CD4-positive, alpha-beta memory T cell (primary cell): ENCODE measurements around the gene PDE4D. TPM values are rescaled to one million over a fixed set of nuclear protein-coding genes. Genes with fewer than 3 reads are reported as not detected.

Experiments used
- CTCF ChIA-PET: fragments of 350-600 bp; sonication (Branson Sonifier 250); formaldehyde crosslinking; loops from one replicate; lab custom pipeline; 2021; ENCODE audit warnings: inconsistent platforms; ENCODE audit not compliant: partially characterized antibody; lab: Charles Lee
- POLR2A ChIA-PET: fragments of 350-600 bp; sonication (Branson Sonifier 250); formaldehyde crosslinking; loops from one replicate; lab custom pipeline; 2021; ENCODE audit not compliant: partially characterized antibody; lab: Charles Lee
- DNase-seq, 5 donors: peaks; one replicate each; pipeline versions ENCODE4 v3.0.0 to v3.0.0-alpha.2; 2020 to 2022; ENCODE audit warnings: mixed read lengths in 1 of 5
- H3K27ac ChIP-seq: one replicate; pipeline ENCODE4 v1.7.0; 2013; ENCODE audit warnings: low read depth, low read length
- H3K27me3 ChIP-seq: 2 replicates; pipeline ENCODE4 v1.7.0; 2013; ENCODE audit warnings: mild to moderate bottlenecking, low read length, moderate library complexity; ENCODE audit not compliant: insufficient read depth
- H3K36me3 ChIP-seq: 2 replicates; pipeline ENCODE4 v1.7.0; 2013; ENCODE audit warnings: mild to moderate bottlenecking, low read length, moderate library complexity; ENCODE audit not compliant: insufficient read depth
- H3K4me1 ChIP-seq: 2 replicates; pipeline ENCODE4 v1.7.0; 2013; ENCODE audit warnings: mild to moderate bottlenecking, low read length, moderate library complexity; ENCODE audit not compliant: insufficient read depth
- H3K4me3 ChIP-seq, 2 donors: one replicate each; pipeline ENCODE4 v1.7.0; 2013; ENCODE audit warnings: low read length in 2 of 2, mild to moderate bottlenecking in 1 of 2
- H3K9me3 ChIP-seq, 2 donors: one replicate each; pipeline ENCODE4 v1.7.0; 2013; ENCODE audit warnings: low read length in 2 of 2, control low read depth in 1 of 2; ENCODE audit not compliant: control insufficient read depth in 1 of 2
- H3K27ac Mint-ChIP-seq, 7 donors: one replicate each; pipeline ENCODE4 v1.8.0; 2020 to 2021; ENCODE audit warnings: mixed read lengths in 7 of 7, mild to moderate bottlenecking in 6 of 7, inconsistent platforms in 3 of 7, moderate library complexity in 3 of 7
- H3K27me3 Mint-ChIP-seq, 2 donors: one replicate each; pipeline ENCODE4 v1.8.0; 2020 to 2021; ENCODE audit warnings: mixed read lengths in 2 of 2
- H3K36me3 Mint-ChIP-seq, 2 donors: one replicate each; pipeline ENCODE4 v1.8.0; 2020 to 2021; ENCODE audit warnings: mixed read lengths in 2 of 2, inconsistent platforms in 1 of 2, mild to moderate bottlenecking in 1 of 2
- H3K4me1 Mint-ChIP-seq, 4 donors: one replicate each; pipeline ENCODE4 v1.8.0; 2020 to 2021; ENCODE audit warnings: mixed read lengths in 4 of 4, mild to moderate bottlenecking in 1 of 4
- H3K4me3 Mint-ChIP-seq, 8 donors: one replicate each; pipeline ENCODE4 v1.8.0; 2020 to 2021; ENCODE audit warnings: mixed read lengths in 8 of 8, mild to moderate bottlenecking in 7 of 8, moderate library complexity in 6 of 8, inconsistent platforms in 3 of 8
- H3K9me3 Mint-ChIP-seq, 8 donors: one replicate each; pipeline ENCODE4 v1.8.0; 2020 to 2021; ENCODE audit warnings: mixed read lengths in 8 of 8, mild to moderate bottlenecking in 5 of 8, inconsistent platforms in 3 of 8, moderate library complexity in 1 of 8
- intact Hi-C: fragments of 100-400 bp; cut with micrococcal nuclease; formaldehyde crosslinking; loops from one replicate; pipeline ENCODE4 v1.15.1; 2023
- polyA plus RNA-seq, 2 donors: library from polyadenylated mRNA; unstranded; fragments of 300-500 nt; fragmentation: Illumina TruSeq; gene quantifications; one replicate each; pipeline ENCODE4 v1.2.3, GENCODE V29; 2021
- total RNA-seq, 2 experiments: library from RNA; stranded (reverse); gene quantifications; one replicate each; pipeline ENCODE4 v1.2.3, GENCODE V29; 2021

PDE4D gene
- total and polyA plus RNA-seq, 4 experiments from 2014 or later, result 12.3 to 49.7 (median 30.3) TPM

GRCh38 chr5:59560553-59560952 is 333.0 kb downstream of the PDE4D start:
- H3K36me3 Mint-ChIP-seq, result no peaks in the 10 kb centered on the region
- no peak overlapping the region for H3K4me3 Mint-ChIP-seq
- no peaks in the 10 kb centered on the region for H3K27me3 ChIP-seq
- no peak for DNase-seq
- peaks cover 0 to 4% (median under 1%) of the 10 kb centered on the region in 4 donors for H3K4me1 Mint-ChIP-seq
- H3K9me3 Mint-ChIP-seq, result peaks cover 0 to 2% (median 0%) of the 10 kb centered on the region in 8 donors
- H3K27me3 Mint-ChIP-seq, result peaks cover 0 to 1% of the 10 kb centered on the region in 2 donors
- no peaks in the 10 kb centered on the region for H3K36me3 ChIP-seq
- no peak overlapping the region for H3K4me3 ChIP-seq
- ChIA-PET CTCF (no interaction called here), POLR2A (no interaction called here)
- no peak overlapping the region for H3K27ac Mint-ChIP-seq
- H3K4me1 ChIP-seq, result no peaks in the 10 kb centered on the region
- H3K9me3 ChIP-seq, result no peaks in the 10 kb centered on the region
- no peak overlapping the region for H3K27ac ChIP-seq
- intact Hi-C loops, result no loop called here

GRCh38 chr5:59559847-59560246 is 333.7 kb downstream of the PDE4D start:
- ChIA-PET POLR2A (no interaction called here), CTCF (no interaction called here)
- no peaks in the 10 kb centered on the region for H3K36me3 ChIP-seq
- H3K9me3 Mint-ChIP-seq, result no peaks in the 10 kb centered on the region
- no peaks in the 10 kb centered on the region for H3K36me3 Mint-ChIP-seq
- no peak overlapping the region for H3K27ac ChIP-seq
- no peak overlapping the region for H3K27ac Mint-ChIP-seq
- no peak for DNase-seq
- H3K4me3 ChIP-seq, result no peak overlapping the region
- H3K4me1 Mint-ChIP-seq, result peaks cover 0 to 4% (median under 1%) of the 10 kb centered on the region in 4 donors
- H3K27me3 Mint-ChIP-seq, result peaks cover 0 to 1% of the 10 kb centered on the region in 2 donors
- H3K4me3 Mint-ChIP-seq, result no peak overlapping the region
- H3K9me3 ChIP-seq, result no peaks in the 10 kb centered on the region
- no peaks in the 10 kb centered on the region for H3K4me1 ChIP-seq
- H3K27me3 ChIP-seq, result no peaks in the 10 kb centered on the region
- intact Hi-C loops, result no loop called here

GRCh38 chr5:59559323-59559722 is 334.2 kb downstream of the PDE4D start:
- no peaks in the 10 kb centered on the region for H3K36me3 Mint-ChIP-seq
- Histone ChIP-seq H3K27me3 (no peaks in the 10 kb centered on the region), H3K4me3 (no peak overlapping the region), H3K36me3 (no peaks in the 10 kb centered on the region), H3K9me3 (no peaks in the 10 kb centered on the region), H3K4me1 (no peaks in the 10 kb centered on the region), H3K27ac (no peak overlapping the region)
- CTCF ChIA-PET, result no interaction called here
- POLR2A ChIA-PET, result no interaction called here
- peaks cover 0 to 4% (median under 1%) of the 10 kb centered on the region in 4 donors for H3K4me1 Mint-ChIP-seq
- H3K27ac Mint-ChIP-seq, result no peak overlapping the region
- H3K4me3 Mint-ChIP-seq, result no peak overlapping the region
- no peak for DNase-seq
- intact Hi-C loops, result no loop called here
- H3K9me3 Mint-ChIP-seq, result no peaks in the 10 kb centered on the region
- H3K27me3 Mint-ChIP-seq, result peaks cover 0 to 1% of the 10 kb centered on the region in 2 donors

GRCh38 chr5:59558501-59558900 is 335.0 kb downstream of the PDE4D start:
- Mint-ChIP-seq H3K27me3 (peaks cover 0 to 1% of the 10 kb centered on the region in 2 donors), H3K4me3 (no peak overlapping the region), H3K36me3 (no peaks in the 10 kb centered on the region), H3K4me1 (peaks cover 0 to 4% (median under 1%) of the 10 kb centered on the region in 4 donors), H3K9me3 (no peaks in the 10 kb centered on the region), H3K27ac (no peak overlapping the region)
- ChIA-PET CTCF (no interaction called here), POLR2A (no interaction called here)
- DNase-seq, result no peak
- intact Hi-C loops, result no loop called here
- H3K27ac ChIP-seq, result no peak overlapping the region
- H3K36me3 ChIP-seq, result no peaks in the 10 kb centered on the region
- no peaks in the 10 kb centered on the region for H3K27me3 ChIP-seq
- H3K9me3 ChIP-seq, result no peaks in the 10 kb centered on the region
- H3K4me3 ChIP-seq, result no peak overlapping the region
- H3K4me1 ChIP-seq, result no peaks in the 10 kb centered on the region

- H3K27me3 ChIP-seq, result no peaks in the 10 kb centered on the region
- H3K36me3 ChIP-seq, result no peaks in the 10 kb centered on the region
- DNase-seq, result no peak
- Mint-ChIP-seq H3K4me3 (no peak overlapping the region), H3K9me3 (no peaks in the 10 kb centered on the region), H3K4me1 (no peaks in the 10 kb centered on the region), H3K27ac (no peak overlapping the region), H3K27me3 (peaks cover 0 to 1% of the 10 kb centered on the region in 2 donors), H3K36me3 (no peaks in the 10 kb centered on the region)
- ChIA-PET POLR2A (no interaction called here), CTCF (no interaction called here)
- H3K4me3 ChIP-seq, result no peak overlapping the region
- intact Hi-C loops, result no loop called here
- H3K9me3 ChIP-seq, result no peaks in the 10 kb centered on the region
- H3K4me1 ChIP-seq, result no peaks in the 10 kb centered on the region
- H3K27ac ChIP-seq, result no peak overlapping the region
These were observed 336.0 kb downstream of the PDE4D start for GRCh38 chr5:59557572-59557971.

GRCh38 chr5:59555596-59555995 is 337.9 kb downstream of the PDE4D start:
- POLR2A ChIA-PET, result no interaction called here
- Histone ChIP-seq H3K36me3 (no peaks in the 10 kb centered on the region), H3K9me3 (no peaks in the 10 kb centered on the region), H3K27ac (no peak overlapping the region), H3K4me3 (no peak overlapping the region), H3K4me1 (no peaks in the 10 kb centered on the region), H3K27me3 (no peaks in the 10 kb centered on the region)
- Mint-ChIP-seq H3K4me3 (no peak overlapping the region), H3K27me3 (peaks cover 1 to 2% of the 10 kb centered on the region in 2 donors), H3K36me3 (no peaks in the 10 kb centered on the region), H3K9me3 (no peaks in the 10 kb centered on the region), H3K27ac (no peak overlapping the region), H3K4me1 (no peaks in the 10 kb centered on the region)
- DNase-seq, result no peak
- CTCF ChIA-PET, result no interaction called here
- intact Hi-C loops, result no loop called here

- H3K36me3 Mint-ChIP-seq, result no peaks in the 10 kb centered on the region
- no peak for DNase-seq
- H3K27me3 Mint-ChIP-seq, result peaks cover 1 to 2% of the 10 kb centered on the region in 2 donors
- H3K36me3 ChIP-seq, result no peaks in the 10 kb centered on the region
- H3K9me3 Mint-ChIP-seq, result no peaks in the 10 kb centered on the region
- intact Hi-C loops, result no loop called here
- H3K4me1 Mint-ChIP-seq, result no peaks in the 10 kb centered on the region
- no peak overlapping the region for H3K27ac Mint-ChIP-seq
- H3K4me1 ChIP-seq, result no peaks in the 10 kb centered on the region
- H3K27ac ChIP-seq, result no peak overlapping the region
- no peaks in the 10 kb centered on the region for H3K9me3 ChIP-seq
- ChIA-PET CTCF (no interaction called here), POLR2A (no interaction called here)
- no peaks in the 10 kb centered on the region for H3K27me3 ChIP-seq
- no peak overlapping the region for H3K4me3 Mint-ChIP-seq
- no peak overlapping the region for H3K4me3 ChIP-seq
These were observed 339.0 kb downstream of the PDE4D start for GRCh38 chr5:59554501-59554900.

GRCh38 chr5:59553992-59554391 is 339.5 kb downstream of the PDE4D start:
- Mint-ChIP-seq H3K27ac (no peak overlapping the region), H3K27me3 (peaks cover 1 to 2% of the 10 kb centered on the region in 2 donors), H3K36me3 (no peaks in the 10 kb centered on the region), H3K4me3 (no peak overlapping the region), H3K9me3 (no peaks in the 10 kb centered on the region), H3K4me1 (no peaks in the 10 kb centered on the region)
- no peaks in the 10 kb centered on the region for H3K9me3 ChIP-seq
- H3K27me3 ChIP-seq, result no peaks in the 10 kb centered on the region
- no peaks in the 10 kb centered on the region for H3K36me3 ChIP-seq
- H3K27ac ChIP-seq, result no peak overlapping the region
- DNase-seq, result no peak
- POLR2A ChIA-PET, result no interaction called here
- no peaks in the 10 kb centered on the region for H3K4me1 ChIP-seq
- intact Hi-C loops, result no loop called here
- CTCF ChIA-PET, result no interaction called here
- no peak overlapping the region for H3K4me3 ChIP-seq
